ENCODE data around the gene COL2A1. TPM values are rescaled to one million over a fixed set of nuclear protein-coding genes. Genes with fewer than 3 reads are reported as not detected.

Gene COL2A1
- total and polyA plus RNA-seq, 2 donors (not counting 3 experiments of a cell fraction or from before 2014, with no cell fraction given), result not detected

GRCh38 chr12:47977046-47977771 lies 27.1 kb downstream of the COL2A1 start:
- ChIA-PET CTCF (interaction anchor here (1.4 kb wide), 1 partner anchor 28 kb away, joined by 6 read pairs; no protein-coding TSS in a partner anchor), POLR2A (no interaction called here)
- no peaks in the 10 kb centered on the region for H3K9me1 ChIP-seq (replicated peaks; ENCODE audit: control insufficient read depth, extremely low read depth, insufficient read depth, low read length)
- no peaks in the 10 kb centered on the region for H4K20me1 ChIP-seq (replicated peaks; ENCODE audit: control insufficient read depth, extremely low read depth, insufficient read depth, low read length)
- no peak overlapping the region for H2AFZ ChIP-seq (ENCODE audit: low read depth, low read length)
- no peak overlapping the region for H3K4me3 ChIP-seq (replicated peaks in 1 of 3; ENCODE audit: insufficient read depth in 1 of 3, low read depth in 1 of 3, low read length in 3 of 3)
- no peaks in the 10 kb centered on the region for H3K79me2 ChIP-seq (ENCODE audit: control insufficient read depth, insufficient read depth, low read length)
- no peak overlapping the region for H3K27ac ChIP-seq (ENCODE audit: insufficient read depth, low read depth, low read length)
- no TSS peak for BruUV-seq (replicated peaks)
- H3K4me2 ChIP-seq (ENCODE audit: insufficient read depth, low read length), result no peak overlapping the region
- no peaks in the 10 kb centered on the region for H3K36me3 ChIP-seq (ENCODE audit: control insufficient read depth in 2 of 2, extremely low read depth in 1 of 2, insufficient read depth in 2 of 2, low read length in 2 of 2)
- FAIRE-seq (no peak), DNase-seq (ENCODE audit: low read depth, low spot score) (no peak)
- peaks cover 0 to 2% of the 10 kb centered on the region in 2 experiments for H3K27me3 ChIP-seq (ENCODE audit: control insufficient read depth in 2 of 2, insufficient read depth in 2 of 2, low read length in 2 of 2)
- TF ChIP-seq MYC (IDR thresholded peaks at IDR 0.05; ENCODE audit: low read depth, low read length) (no peak), CTCF (IDR thresholded peaks at IDR 0.05; ENCODE audit: extremely low read depth in 1 of 2, insufficient read depth in 1 of 2, low read depth in 1 of 2, low read length in 2 of 2) (no peak), POLR2AphosphoS5 (IDR thresholded peaks at IDR 0.05; ENCODE audit: insufficient read depth, low read depth, low read length) (no peak), EZH2 (IDR thresholded peaks at IDR 0.05; ENCODE audit: borderline replicate concordance, low read depth, low read length, severe bottlenecking) (no peak), JUN (IDR thresholded peaks at IDR 0.05; ENCODE audit: borderline replicate concordance, insufficient read depth, insufficient read length, low read depth) (no peak), FOS (IDR thresholded peaks at IDR 0.05; ENCODE audit: borderline replicate concordance, insufficient read depth, low read length) (no peak), GATA2 (IDR thresholded peaks at IDR 0.05; ENCODE audit: insufficient read depth, insufficient read length, low read depth, low read length) (no peak), MAX (IDR thresholded peaks at IDR 0.05; ENCODE audit: insufficient read depth, insufficient read length) (no peak), POLR2A (IDR thresholded peaks at IDR 0.05; ENCODE audit: low read depth, low read length) (no peak)
- H3K9me3 ChIP-seq (replicated peaks; ENCODE audit: control insufficient read depth, insufficient read depth, low read length), result no peaks in the 10 kb centered on the region
- no peaks in the 10 kb centered on the region for H3K4me1 ChIP-seq (ENCODE audit: control insufficient read depth, extremely low read depth, insufficient read depth, low read length)
- intact Hi-C loops (cut with micrococcal nuclease), result no loop called here
- dilution Hi-C loops (cut with MboI; ENCODE audit: extremely low pct_ligation_motif_present, low sequenced_read_pairs), result no loop called here
- no peak overlapping the region for H3K9ac ChIP-seq (replicated peaks; ENCODE audit: extremely low read depth, insufficient read depth, low read length)

Measured in endothelial cell of umbilical vein (primary cell).